GM18907 (cell line): ENCODE measurements around the gene GASK1A.
"Not testable (repeated sequence)": the region's sequence is repeated elsewhere in the genome, so short reads cannot be mapped to it uniquely, and the experiment has no call there.

Source experiments
- ATAC-seq: cut with Tn5 transposase; IDR thresholded peaks from one replicate; pipeline ENCODE4 v1.9.1; 2021; ENCODE audit warnings: mild to moderate bottlenecking, moderate library complexity; ENCODE audit not compliant: unreplicated experiment

The GASK1A gene

GRCh38 chr3:43055806-43056770 is 77.0 kb downstream of the GASK1A start:
- no peak for ATAC-seq

GRCh38 chr3:43059456-43059855 is 80.3 kb downstream of the GASK1A start:
- ATAC-seq: no peak

GRCh38 chr3:43061101-43061895 is 82.2 kb downstream of the GASK1A start:
- no peak for ATAC-seq

- ATAC-seq: no peak
These were observed 83.0 kb downstream of the GASK1A start for GRCh38 chr3:43062040-43062563.

GRCh38 chr3:43062564-43063040 is 83.5 kb downstream of the GASK1A start:
- ATAC-seq: no peak

- ATAC-seq: no peak
These were observed 84.0 kb downstream of the GASK1A start for GRCh38 chr3:43063114-43063513.

GRCh38 chr3:43070670-43071069 is 91.6 kb downstream of the GASK1A start:
- ATAC-seq: not testable (repeated sequence)

GRCh38 chr3:43071313-43071893 is 92.3 kb downstream of the GASK1A start:
- ATAC-seq: no peak

- ATAC-seq: no peak
These were observed 93.2 kb downstream of the GASK1A start for GRCh38 chr3:43072361-43072760.

GRCh38 chr3:43073116-43073835 is 94.2 kb downstream of the GASK1A start:
- no peak for ATAC-seq

- no peak for ATAC-seq
These were observed 94.7 kb downstream of the GASK1A start for GRCh38 chr3:43073836-43074220.

GRCh38 chr3:43074482-43074881 is 95.4 kb downstream of the GASK1A start:
- ATAC-seq: no peak

GRCh38 chr3:43074901-43075689 is 96.0 kb downstream of the GASK1A start:
- ATAC-seq: no peak

- ATAC-seq: no peak
These were observed 97.0 kb downstream of the GASK1A start for GRCh38 chr3:43075904-43076661.

GRCh38 chr3:43076857-43077256 is 97.7 kb downstream of the GASK1A start:
- ATAC-seq: no peak

GRCh38 chr3:43077261-43077660 is 98.2 kb downstream of the GASK1A start:
- ATAC-seq: no peak

GRCh38 chr3:43077707-43078106 is 98.6 kb downstream of the GASK1A start:
- no peak for ATAC-seq

- ATAC-seq: no peak
These were observed 100.6 kb downstream of the GASK1A start for GRCh38 chr3:43079536-43080332.
